NCI-H345 treated with DMSO at 0.1 percent for 48 hours (cell line): ENCODE measurements around the gene ZNF213.
A peak's percentile ranks its signal among the peaks of the same experiment; 100 is the strongest.
"Not testable (repeated sequence)": the region's sequence is repeated elsewhere in the genome, so short reads cannot be mapped to it uniquely, and the experiment has no call there.

Experiments used
- DNase-seq: peaks from one replicate; lab custom pipeline; 2025; ENCODE audit not compliant: unreplicated experiment; lab: John Stamatoyannopoulos, UW

ZNF213 gene

GRCh38 chr16:3148256-3149192 lies 13.7 kb downstream of the ZNF213 start:
- no peak for DNase-seq

- DNase-seq, result no peak
Observed at GRCh38 chr16:3149193-3149530, 14.3 kb downstream of the ZNF213 start.

DNA sequence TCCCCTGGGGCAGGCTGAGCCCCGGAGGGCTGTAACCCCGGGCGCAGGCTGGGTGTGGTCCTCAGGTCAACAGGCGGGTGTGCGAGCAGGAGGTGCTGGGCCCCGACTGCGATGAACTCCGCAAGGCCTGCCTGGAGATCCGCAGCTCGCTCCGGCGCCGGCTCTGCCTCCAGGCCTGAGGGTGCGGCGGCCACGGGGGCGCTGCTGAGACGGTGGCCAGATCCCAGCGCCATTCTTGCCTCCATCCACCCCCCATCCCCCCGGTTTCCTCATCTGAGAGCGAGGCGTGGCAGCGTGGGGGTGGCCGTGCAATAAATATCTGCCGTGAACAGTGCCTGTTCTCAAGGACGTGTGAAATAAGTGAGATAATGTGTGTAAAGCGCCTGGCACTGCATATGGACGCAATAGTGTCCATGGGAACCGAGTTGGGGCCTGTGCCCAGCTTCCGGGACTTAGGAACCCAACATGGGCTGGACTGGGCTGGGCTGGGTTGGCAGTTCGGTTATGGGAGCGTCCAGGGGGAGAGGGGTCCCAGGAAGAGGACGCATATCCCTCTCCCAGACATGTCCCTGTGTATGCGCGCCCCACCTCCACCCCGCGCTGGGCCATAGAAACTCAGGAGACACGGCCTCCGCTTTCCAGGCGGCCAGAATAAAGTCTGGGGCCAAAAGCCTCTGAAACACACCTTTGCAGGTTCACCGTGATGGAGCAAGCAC lies 15.0 kb downstream of the ZNF213 start:
- DNase-seq, result peak; percentile 33

DNA sequence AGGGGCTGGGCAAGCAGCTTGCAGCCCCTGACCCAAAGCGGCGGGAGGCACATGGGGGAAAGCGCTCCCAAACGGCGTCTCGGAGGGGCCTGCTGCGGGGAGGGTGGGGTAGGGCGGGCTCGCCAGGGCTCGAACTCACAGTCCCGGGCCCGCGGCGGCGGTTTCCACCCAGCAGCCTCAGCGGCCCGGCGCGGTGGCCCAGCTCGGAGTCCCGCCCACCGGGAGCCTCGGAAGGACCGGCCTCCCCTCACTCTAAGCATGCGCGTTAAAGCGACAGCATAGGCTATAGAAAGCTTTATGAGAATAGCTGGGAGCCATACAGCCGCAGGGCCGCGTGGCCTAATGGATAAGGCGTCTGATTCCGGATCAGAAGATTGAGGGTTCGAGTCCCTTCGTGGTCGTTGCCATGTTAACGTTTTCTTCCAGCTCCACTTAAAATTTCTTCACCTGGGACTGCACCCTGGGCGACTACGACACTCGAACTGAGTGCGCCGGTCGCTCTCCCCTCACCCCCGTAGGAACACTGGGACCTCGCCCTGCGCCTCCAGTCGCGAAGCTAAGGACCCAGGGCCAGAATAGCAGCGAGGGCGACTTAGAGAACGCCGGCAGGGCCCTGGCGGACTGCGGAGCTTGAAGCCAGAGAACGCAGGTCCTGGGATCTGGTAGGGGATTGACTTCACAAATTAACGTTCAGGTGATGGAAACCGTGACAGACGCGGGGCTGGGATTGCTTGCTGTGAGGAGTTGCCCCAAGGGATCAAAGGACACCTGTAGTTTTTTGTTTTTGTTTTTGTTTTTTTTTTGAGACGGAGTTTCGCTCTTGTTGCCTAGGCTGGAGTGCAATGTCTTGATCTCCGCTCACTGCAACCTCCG lies 15.8 kb downstream of the ZNF213 start:
- DNase-seq, result peak; percentile 91

DNA sequence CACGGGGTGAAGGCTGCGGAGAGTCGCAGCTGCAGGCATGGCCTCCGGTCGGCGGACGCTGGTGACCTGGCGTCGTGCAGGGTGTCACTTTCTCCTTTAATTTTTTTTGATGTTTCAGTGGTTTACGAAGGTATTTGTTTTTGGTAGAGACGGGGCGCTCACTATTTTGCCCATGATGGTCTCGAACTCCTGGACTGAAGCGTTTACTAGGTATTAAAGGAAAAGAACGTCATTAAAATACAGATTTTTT lies 17.1 kb downstream of the ZNF213 start:
- no peak for DNase-seq

DNA sequence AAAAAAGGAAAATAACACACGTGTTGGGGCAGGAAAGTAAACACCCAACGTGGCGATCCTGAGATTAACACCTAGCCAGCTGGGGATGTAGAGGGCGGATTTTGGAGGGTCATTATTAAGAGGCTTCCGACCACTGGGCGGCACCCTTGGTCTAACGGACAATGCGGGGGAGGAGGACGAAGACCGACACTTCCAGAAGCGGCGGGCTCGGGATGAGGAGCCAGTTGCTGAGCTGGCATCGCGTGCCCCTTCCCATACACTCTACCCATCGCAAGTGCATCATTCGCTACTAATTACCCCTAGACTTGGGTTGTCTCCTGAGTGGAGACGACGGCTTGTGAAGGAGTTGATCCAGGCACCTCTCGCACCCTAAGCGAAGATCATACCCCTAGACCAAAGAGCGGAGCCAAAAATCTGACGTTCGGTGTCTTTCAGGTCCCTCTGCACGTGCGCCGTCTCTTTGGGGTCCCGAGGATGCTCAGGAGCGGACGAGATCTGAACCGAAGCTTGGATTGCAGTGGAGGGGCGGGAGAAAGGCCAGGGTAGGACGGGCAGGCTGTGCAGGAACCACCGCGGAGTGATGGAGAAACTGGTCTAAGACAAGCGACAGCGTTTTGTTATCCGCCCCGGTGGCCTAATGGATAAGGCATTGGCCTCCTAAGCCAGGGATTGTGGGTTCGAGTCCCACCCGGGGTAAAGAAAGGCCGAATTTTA lies 17.6 kb downstream of the ZNF213 start:
- peak; percentile 84 for DNase-seq

DNA sequence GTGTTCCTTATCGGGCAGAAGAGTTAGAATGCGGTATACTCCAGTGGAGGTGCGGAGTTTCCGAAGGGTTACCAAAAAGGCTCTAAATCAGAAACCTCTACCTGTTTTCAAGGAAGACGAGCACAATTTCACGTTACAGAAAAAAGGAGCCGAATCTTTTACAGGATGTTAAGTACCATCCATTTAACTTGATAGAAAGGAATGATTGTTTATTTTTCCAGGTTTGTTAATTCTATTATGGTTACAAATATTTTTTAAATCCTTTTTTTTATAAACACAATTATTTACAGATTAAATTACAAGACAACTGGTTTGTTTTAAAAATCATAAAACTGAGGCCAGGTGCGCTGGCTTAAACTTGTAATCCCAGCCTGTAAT lies 18.2 kb downstream of the ZNF213 start:
- no peak for DNase-seq

DNA sequence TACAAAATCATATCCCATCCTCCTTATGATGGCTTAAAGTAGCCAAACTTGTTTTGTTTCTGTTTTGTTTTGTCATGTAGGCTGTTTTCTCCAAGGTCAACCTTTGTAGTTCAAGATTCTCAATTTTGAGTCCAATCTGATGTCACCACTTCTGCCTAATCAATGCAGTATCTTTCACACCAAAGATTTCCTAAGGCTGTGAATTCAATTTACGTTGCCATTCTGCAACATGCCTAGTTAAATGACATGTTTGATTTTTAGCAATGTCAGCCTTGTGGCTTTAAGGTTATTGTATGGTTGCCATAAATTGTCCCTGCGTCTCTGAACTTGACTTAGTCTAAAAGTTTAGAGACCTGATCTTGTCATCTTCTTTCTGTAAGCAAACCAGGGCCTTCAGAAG lies 20.4 kb downstream of the ZNF213 start:
- DNase-seq, result no peak

DNA sequence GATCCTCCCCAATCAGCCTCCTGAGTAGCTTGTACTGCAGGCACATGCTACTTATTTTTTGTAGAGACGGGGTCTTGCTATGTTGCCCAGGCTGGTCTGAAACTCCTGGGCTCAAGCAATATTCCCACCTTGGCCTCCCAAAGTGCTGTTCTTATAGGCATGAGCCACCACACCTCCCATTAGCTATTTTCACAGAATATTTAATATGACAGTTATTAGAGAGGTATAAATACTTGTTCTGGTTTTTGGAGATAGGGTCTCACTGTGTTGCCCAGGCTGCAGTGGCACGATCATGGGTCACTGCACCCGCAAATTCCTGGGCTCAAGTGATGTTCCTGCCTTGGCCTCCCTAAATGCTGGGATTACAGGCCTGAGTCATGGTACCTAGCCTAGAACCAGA lies 21.1 kb downstream of the ZNF213 start:
- no peak for DNase-seq

DNA sequence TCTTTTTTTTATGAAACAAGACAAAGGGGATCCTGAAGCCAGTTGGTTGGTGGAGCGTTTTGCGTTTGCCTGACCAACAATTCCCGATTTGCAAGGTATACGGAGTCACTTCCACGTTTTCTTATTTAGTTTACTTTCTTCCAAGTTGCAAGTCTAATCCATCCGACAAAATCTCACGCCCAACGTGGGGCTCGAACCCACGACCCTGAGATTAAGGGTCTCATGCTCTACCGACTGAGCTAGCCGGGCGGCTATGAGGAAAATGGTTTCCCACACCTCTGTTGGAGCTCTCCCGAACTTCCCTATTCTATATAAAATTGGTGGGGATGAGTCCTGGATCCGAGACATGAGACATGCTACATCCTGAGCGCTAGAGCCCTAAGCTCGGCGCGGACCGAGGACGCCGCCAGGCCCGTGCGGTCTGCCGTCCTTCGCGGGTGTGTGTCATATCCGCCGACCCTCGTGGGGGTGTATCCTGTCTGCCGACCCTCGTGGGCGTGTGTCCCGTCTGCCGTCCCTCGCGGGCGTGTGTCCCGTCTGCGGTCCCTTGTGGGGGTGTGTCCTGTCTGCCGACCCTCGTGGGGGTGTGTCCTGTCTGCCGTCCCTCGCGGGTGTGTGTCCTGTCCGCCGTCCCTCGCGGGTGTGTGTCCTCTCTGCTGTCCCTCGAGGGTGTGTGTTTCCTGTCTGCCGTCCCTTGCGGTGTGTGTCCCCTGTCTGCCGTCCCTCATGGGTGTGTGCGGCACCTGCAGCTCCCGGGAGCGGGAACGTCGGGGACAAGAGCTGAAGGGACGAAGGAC lies 22.6 kb downstream of the ZNF213 start:
- DNase-seq, result peak; percentile 53

DNA sequence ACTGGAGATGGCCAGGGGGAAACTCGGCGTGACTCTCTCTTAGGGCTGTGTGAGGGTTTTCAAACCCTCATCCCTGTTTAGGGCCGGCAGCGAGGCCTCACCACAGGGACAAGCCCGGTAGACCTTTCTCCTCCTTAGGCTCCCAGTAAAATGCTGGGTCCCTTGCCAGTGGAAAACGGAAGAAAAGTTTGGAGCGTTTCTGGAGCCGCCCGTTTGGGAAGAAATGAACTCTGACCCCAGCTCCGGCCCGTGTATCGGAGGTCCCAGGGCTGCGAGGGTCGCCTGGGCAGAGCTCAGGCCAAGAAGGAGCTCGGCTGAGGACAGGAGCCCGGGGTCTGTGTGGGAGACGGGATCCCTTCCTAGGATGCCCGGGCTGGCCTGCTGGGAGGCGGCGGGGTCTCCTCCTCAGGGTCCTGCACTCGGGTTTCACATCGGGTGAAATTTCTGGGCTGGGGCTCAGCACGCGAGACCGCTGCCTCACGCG lies 23.2 kb downstream of the ZNF213 start:
- no peak for DNase-seq

DNA sequence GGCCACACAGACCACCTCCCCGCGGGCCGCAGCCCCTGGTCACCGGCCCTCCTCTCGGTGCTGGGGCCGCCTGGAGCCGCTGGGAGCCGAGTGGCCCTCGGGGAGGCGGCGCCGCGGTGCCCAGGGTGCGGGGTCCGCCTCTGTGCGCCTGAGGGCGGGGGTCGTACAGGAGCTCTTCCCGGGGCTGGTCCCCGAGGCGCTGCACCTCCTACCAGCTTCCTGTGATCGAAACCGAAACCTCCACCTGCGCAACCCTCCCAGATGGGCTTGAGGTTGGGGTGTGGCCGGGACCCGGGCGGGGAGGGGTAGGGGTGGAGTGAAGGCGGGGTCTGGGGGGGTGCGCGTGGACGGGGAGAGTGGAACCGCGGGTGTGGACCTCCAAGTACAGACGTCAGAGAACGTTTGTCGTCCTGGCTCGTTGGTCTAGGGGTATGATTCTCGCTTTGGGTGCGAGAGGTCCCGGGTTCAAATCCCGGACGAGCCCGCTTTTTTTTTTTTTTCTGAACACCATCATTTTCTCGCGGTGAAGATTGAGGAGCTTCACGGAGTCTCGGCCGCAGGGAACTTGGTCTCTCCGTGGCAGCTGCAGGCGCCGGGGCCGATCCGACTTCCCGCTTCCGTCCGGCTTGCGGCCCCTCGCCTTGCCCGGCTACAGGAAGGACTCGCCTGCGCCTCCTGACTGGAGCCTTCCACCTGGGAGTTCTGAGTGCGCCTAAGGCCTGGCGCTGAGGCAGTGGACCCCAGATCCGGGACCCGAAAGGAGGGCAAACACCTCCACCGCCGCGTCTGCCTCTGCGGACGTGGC lies 23.9 kb downstream of the ZNF213 start:
- DNase-seq, result peak; percentile 79

DNA sequence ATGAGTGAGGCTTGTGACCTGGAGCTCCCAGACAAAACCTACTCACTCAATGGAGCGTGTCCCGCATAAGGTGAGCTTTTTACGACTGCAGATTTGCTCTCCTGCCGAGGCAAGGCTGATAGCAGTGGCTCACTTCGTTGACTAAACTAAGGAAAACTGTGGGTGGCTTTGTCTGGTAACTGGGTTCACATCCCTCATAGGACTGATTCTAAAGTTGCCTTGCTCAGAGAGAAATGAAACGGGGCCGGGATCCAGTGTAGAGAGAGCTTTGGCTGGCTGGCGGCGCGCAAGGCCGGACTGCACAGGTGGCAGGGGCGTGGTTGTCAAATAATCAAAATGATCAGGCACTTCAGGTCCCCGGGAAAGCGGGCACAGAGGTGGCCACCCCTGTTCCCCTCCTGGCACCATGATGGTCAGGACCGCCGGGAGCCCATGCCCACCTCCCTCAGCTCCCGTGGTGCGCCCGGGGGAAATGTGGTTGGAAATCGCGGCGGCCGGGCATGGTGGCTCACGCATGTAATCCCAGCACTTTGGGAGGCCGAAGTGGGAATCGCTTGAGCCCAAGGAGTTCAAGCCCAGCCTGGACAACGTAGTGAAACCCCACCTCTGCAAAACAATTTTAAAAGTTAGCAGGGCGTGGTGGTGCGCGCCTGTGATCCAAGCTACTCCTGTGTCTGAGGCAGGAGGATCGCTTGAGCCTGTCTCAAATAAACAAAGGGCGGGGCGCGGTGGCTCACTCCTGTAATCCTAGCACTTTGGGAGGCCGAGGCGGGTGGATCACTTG lies 26.6 kb downstream of the ZNF213 start:
- peak; percentile 44 for DNase-seq

DNA sequence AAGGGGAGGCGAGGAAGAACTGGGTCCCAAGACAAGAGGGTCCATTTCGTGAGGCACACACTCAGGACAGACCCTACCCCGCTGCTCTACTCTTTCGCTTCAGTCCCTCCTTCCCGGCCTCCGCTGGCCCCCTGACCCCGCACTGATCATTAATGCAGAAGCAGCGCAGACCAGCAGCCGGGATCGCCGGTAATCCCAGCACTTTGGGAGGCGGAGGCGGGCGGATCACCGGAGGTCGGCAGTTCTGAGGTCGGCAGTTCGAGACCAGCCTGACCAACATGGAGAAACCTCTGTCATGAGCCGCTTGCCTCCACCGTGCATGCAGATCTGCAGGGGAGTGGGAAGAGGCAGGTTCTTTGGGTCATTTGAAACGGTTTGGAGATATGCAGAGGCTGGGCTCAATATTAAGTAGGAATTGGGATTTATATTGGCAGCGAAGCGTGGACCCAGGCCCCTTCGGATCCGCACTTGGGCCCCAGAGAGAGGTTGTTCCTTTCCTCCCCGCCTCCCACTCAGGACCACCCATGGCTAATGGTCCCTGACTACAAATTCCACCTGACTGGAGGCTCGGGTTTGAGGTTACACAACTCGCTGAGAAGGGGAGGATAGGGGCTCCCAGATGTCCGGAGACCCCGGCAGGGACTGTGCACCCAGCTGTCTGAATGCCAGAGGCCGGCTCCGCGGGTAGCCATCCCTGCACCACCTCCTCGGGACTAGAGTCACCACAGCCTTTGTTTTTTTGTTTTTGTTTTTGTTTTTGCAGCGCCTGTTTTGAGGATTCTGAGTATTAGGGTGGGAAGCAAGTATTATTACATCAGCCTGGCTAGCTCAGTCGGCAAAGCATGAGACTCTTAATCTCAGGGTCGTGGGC lies 29.5 kb downstream of the ZNF213 start:
- no peak for DNase-seq

- no peak for DNase-seq
Observed at GRCh38 chr16:3165111-3165822, 30.4 kb downstream of the ZNF213 start.

- DNase-seq, result no peak
Observed at GRCh38 chr16:3166505-3166886, 31.7 kb downstream of the ZNF213 start.

- DNase-seq, result not testable (repeated sequence)
Observed at GRCh38 chr16:3168729-3169128, 33.9 kb downstream of the ZNF213 start.
